Smooth muscle cell (in vitro differentiated cells): ENCODE data around the gene CAPN1. TPM values are rescaled to one million over a fixed set of nuclear protein-coding genes. Genes with fewer than 3 reads are reported as not detected.

Source experiments
- DNase-seq: peaks from one replicate; lab custom pipeline; 2025; ENCODE audit not compliant: unreplicated experiment; lab: John Stamatoyannopoulos, UW
- H2AFZ ChIP-seq: fragments of 200-600 bp; sonication (generic); 2 replicates; pipeline ENCODE4 v1.6.0; 2016; ENCODE audit warnings: antibody characterized with exemption, low read depth, mild to moderate bottlenecking
- H3F3A ChIP-seq: fragments of 200-600 bp; sonication (generic); 2 replicates; pipeline ENCODE4 v1.6.0; 2017; ENCODE audit warnings: antibody characterized with exemption, low read depth
- H3K27ac ChIP-seq: fragments of 200-600 bp; sonication (generic); 2 replicates; pipeline ENCODE4 v1.5.1; 2016; ENCODE audit warnings: low read depth, mild to moderate bottlenecking
- H3K27me3 ChIP-seq: fragments of 200-600 bp; sonication (generic); 2 replicates; pipeline ENCODE4 v1.6.1; 2016; ENCODE audit warnings: low read depth, mild to moderate bottlenecking
- H3K36me3 ChIP-seq: fragments of 200-600 bp; sonication (generic); 2 replicates; pipeline ENCODE4 v1.5.1; 2016; ENCODE audit warnings: low read depth
- H3K4me1 ChIP-seq: fragments of 200-600 bp; sonication (generic); 2 replicates; pipeline ENCODE4 v1.5.1; 2016; ENCODE audit warnings: low read depth
- H3K4me2 ChIP-seq: fragments of 200-600 bp; sonication (generic); 2 replicates; pipeline ENCODE4 v1.6.0; 2016; ENCODE audit warnings: mild to moderate bottlenecking
- H3K4me3 ChIP-seq: fragments of 200-600 bp; sonication (generic); 2 replicates; pipeline ENCODE4 v1.5.1; 2016; ENCODE audit warnings: mild to moderate bottlenecking
- H3K79me2 ChIP-seq: fragments of 200-600 bp; sonication (generic); 2 replicates; pipeline ENCODE4 v1.6.0; 2016; ENCODE audit warnings: low read depth, mild to moderate bottlenecking
- H3K9ac ChIP-seq: fragments of 200-600 bp; sonication (generic); 2 replicates; pipeline ENCODE4 v1.6.0; 2016; ENCODE audit warnings: low read depth
- H3K9me3 ChIP-seq: fragments of 200-600 bp; sonication (generic); replicated peaks from 2 replicates; pipeline ENCODE4 v1.5.1; 2016; ENCODE audit warnings: low read depth
- H4K20me1 ChIP-seq: fragments of 200-600 bp; sonication (generic); 2 replicates; pipeline ENCODE4 v1.6.0; 2016; ENCODE audit warnings: low read depth
- WGBS: methylation state at CpG from one replicate; pipeline ENCODE4 v1.1.7; 2016; ENCODE audit warnings: low lambda C conversion rate; 5-methylcytosine and 5-hydroxymethylcytosine counted together
- polyA plus RNA-seq: library from polyadenylated mRNA; unstranded; fragments of >200 nt; fragmentation: Nextera tagmentation; extraction: Ambion mirVana; gene quantifications from 2 replicates; pipeline ENCODE4 v1.2.1, GENCODE V29; 2016
- total RNA-seq: library from RNA; depleted of rRNA; stranded (reverse); fragments of >200 nt; gene quantifications from 2 replicates; pipeline ENCODE4 v1.2.3, GENCODE V29; 2014
- TF ChIP-seq, protein P1 (sequence below): fragments of 200-600 bp; sonication (generic); IDR thresholded peaks from 2 replicates; pipeline ENCODE4 v1.5.1; 2017; ENCODE audit warnings: borderline replicate concordance, mild to moderate bottlenecking, antibody characterized with exemption; ENCODE audit not compliant: insufficient read depth, poor library complexity, severe bottlenecking

The CAPN1 gene
- total and polyA plus RNA-seq, 2 experiments from 2014 or later: 109 to 126 TPM

DNA sequence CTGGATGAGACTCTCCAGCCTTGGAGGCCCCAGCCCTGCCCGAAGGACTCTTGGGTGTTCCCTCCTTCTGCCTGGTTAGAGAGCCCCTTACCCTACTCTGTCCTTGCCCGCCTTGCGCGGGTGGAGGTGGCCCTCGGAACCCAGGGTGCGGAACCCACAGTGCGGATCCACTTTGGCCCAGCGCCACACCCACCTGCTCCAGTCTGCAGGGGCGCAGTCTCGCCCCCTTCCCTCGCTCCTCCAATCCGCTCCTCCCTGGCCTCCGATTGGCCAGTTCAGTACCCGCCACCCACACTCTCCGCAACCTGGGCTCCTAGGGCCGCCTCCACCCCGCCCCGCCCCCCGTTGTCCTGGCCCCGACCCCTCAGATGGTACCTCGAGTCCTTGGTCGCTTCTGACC, 2.4 kb downstream of the CAPN1 start:
- no peak overlapping the region for H3K27ac ChIP-seq
- TF ChIP-seq, protein P1, sequence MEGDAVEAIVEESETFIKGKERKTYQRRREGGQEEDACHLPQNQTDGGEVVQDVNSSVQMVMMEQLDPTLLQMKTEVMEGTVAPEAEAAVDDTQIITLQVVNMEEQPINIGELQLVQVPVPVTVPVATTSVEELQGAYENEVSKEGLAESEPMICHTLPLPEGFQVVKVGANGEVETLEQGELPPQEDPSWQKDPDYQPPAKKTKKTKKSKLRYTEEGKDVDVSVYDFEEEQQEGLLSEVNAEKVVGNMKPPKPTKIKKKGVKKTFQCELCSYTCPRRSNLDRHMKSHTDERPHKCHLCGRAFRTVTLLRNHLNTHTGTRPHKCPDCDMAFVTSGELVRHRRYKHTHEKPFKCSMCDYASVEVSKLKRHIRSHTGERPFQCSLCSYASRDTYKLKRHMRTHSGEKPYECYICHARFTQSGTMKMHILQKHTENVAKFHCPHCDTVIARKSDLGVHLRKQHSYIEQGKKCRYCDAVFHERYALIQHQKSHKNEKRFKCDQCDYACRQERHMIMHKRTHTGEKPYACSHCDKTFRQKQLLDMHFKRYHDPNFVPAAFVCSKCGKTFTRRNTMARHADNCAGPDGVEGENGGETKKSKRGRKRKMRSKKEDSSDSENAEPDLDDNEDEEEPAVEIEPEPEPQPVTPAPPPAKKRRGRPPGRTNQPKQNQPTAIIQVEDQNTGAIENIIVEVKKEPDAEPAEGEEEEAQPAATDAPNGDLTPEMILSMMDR: no peak

DNA sequence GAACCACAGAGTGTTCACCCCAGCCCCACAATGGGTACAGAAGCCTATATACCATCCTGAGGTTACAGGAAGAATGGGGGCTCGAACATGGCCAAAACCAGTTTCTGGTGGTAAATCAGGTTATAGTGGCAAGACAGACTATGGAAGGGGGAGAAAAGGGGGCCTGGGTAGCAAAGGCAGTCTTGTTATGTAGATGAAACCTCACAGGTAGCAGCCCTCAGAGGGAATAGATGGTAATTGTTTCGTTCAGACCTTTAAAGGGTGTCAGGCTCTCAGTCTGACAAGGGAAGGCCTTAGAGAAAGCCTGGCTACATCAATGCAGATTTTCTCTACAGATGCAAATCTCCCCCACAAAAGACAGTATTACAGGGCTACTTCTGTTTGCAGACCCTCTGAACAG, 3.4 kb downstream of the CAPN1 start:
- Histone ChIP-seq H2AFZ (no peak overlapping the region), H3K27ac (no peak overlapping the region), H3K9me3 (no peaks in the 10 kb centered on the region), H3K4me3 (no peak overlapping the region), H4K20me1 (peaks cover 37% of the 10 kb centered on the region), H3K4me1 (no peaks in the 10 kb centered on the region), H3K27me3 (no peaks in the 10 kb centered on the region), H3K36me3 (no peaks in the 10 kb centered on the region), H3K9ac (no peak overlapping the region), H3K4me2 (no peak overlapping the region), H3K79me2 (peaks cover 31% of the 10 kb centered on the region), H3F3A (no peaks in the 10 kb centered on the region)
- no peak for DNase-seq
- 83% methylated on average over 2 of the region's 2 CpGs for WGBS
- TF ChIP-seq, protein P1: no peak

More for the DNA sequence above, 2.4 kb downstream of the CAPN1 start:
- H4K20me1 ChIP-seq: peaks cover 37% of the 10 kb centered on the region
- no peaks in the 10 kb centered on the region for H3K27me3 ChIP-seq
- H3K36me3 ChIP-seq: no peaks in the 10 kb centered on the region
- H3K9ac ChIP-seq: no peak overlapping the region
- 77% methylated on average over 20 of the region's 22 CpGs for WGBS
- H3K4me2 ChIP-seq: no peak overlapping the region
- no peak for DNase-seq
- peaks cover 31% of the 10 kb centered on the region for H3K79me2 ChIP-seq
- H3K4me3 ChIP-seq: no peak overlapping the region
- H2AFZ ChIP-seq: no peak overlapping the region
- no peaks in the 10 kb centered on the region for H3F3A ChIP-seq
- H3K4me1 ChIP-seq: no peaks in the 10 kb centered on the region
- H3K9me3 ChIP-seq: no peaks in the 10 kb centered on the region

DNA sequence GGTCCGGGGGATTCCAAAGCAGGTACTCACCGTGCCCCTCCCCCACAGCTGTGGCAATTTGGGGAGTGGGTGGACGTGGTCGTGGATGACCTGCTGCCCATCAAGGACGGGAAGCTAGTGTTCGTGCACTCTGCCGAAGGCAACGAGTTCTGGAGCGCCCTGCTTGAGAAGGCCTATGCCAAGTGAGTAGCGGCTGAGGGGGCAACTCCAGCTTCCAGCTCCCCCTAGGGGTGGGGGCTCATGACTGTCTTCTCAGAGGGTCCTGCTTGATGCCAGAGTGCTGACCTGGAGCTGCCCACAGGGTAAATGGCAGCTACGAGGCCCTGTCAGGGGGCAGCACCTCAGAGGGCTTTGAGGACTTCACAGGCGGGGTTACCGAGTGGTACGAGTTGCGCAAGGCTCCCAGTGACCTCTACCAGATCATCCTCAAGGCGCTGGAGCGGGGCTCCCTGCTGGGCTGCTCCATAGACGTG, 4.2 kb downstream of the CAPN1 start:
- H3K4me1 ChIP-seq: no peaks in the 10 kb centered on the region

DNA sequence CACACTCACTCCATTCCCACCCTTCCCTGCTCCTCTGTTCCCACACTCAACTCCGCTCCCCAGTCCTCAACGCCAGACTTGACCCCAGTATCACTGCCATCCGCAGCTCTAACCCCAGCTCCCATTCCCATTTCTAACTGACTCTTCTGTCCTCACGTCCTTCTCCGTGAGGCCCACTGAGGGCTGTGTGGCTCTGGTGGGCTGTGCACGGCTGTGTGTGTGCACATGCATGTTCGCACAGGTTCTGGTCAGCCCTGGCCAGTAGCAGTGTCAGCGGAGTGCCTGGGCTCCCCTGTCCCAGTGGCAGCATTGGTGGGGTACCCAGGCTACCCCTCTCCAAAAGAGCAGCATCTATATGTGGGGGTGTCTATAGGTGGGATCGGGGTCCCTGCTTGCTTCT, 5.0 kb downstream of the CAPN1 start:
- H3K36me3 ChIP-seq: no peaks in the 10 kb centered on the region
- H4K20me1 ChIP-seq: peaks cover 44% of the 10 kb centered on the region
- WGBS: 98% methylated on average over 9 of the region's 9 CpGs
- H3K9me3 ChIP-seq: no peaks in the 10 kb centered on the region
- H3K4me3 ChIP-seq: no peak overlapping the region
- peaks cover 31% of the 10 kb centered on the region for H3K79me2 ChIP-seq
- TF ChIP-seq, protein P1: no peak
- no peak overlapping the region for H2AFZ ChIP-seq
- H3K4me1 ChIP-seq: no peaks in the 10 kb centered on the region
- no peaks in the 10 kb centered on the region for H3F3A ChIP-seq
- no peak overlapping the region for H3K4me2 ChIP-seq
- no peak overlapping the region for H3K9ac ChIP-seq
- no peak for DNase-seq
- no peak overlapping the region for H3K27ac ChIP-seq
- no peaks in the 10 kb centered on the region for H3K27me3 ChIP-seq

More for the DNA sequence above, 4.2 kb downstream of the CAPN1 start:
- H3K27ac ChIP-seq: no peak overlapping the region
- H3K9ac ChIP-seq: no peak overlapping the region
- WGBS: 91% methylated on average over 18 of the region's 18 CpGs
- H3K9me3 ChIP-seq: no peaks in the 10 kb centered on the region
- no peaks in the 10 kb centered on the region for H3K27me3 ChIP-seq
- no peaks in the 10 kb centered on the region for H3K36me3 ChIP-seq
- no peaks in the 10 kb centered on the region for H3F3A ChIP-seq
- H3K4me2 ChIP-seq: no peak overlapping the region
- TF ChIP-seq, protein P1: peak; percentile 7
- no peak overlapping the region for H2AFZ ChIP-seq
- peaks cover 37% of the 10 kb centered on the region for H4K20me1 ChIP-seq
- H3K4me3 ChIP-seq: no peak overlapping the region
- H3K79me2 ChIP-seq: peaks cover 31% of the 10 kb centered on the region
- no peak for DNase-seq
